ENCODE results near the gene SLF2. TPM values are rescaled to one million over a fixed set of nuclear protein-coding genes. Genes with fewer than 3 reads are reported as not detected.

Gene SLF2
- total RNA-seq, 1 experiment from 2014 or later, result 43.0 TPM

DNA sequence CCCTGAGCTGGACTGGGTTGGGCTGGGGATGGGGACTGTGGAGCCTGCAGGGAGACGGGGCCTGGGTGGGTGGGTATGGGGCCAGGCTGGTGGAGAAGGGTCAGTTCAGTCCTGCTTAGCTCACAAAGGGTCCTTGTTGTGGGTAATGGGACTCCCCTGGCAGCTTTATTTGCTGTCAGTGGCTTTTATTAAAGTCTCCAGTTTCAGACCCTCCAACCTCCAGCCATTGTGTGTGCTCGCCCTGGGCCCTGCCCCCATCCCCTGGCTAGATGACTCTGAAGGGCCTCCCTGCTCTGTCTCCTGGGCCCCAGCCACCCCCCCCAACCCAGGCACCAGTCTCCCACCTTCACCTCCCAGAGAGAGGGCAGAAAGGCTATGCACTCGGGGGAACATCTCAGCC is 44.4 kb upstream of the SLF2 start:
- H3K36me3 ChIP-seq (ENCODE audit: control insufficient read depth in 1 of 2, insufficient read depth in 2 of 2, low read length in 2 of 2), result no peaks in the 10 kb centered on the region
- no peak overlapping the region for H2AFZ ChIP-seq (ENCODE audit: low read depth, low read length, poor library complexity, severe bottlenecking)
- H3K4me1 ChIP-seq (ENCODE audit: control insufficient read depth in 1 of 2, insufficient read depth in 2 of 2, low read length in 2 of 2), result peaks cover 0 to 7% of the 10 kb centered on the region in 2 experiments; a peak in 1 of 4 replicates
- ChIA-PET POLR2A (no interaction called here), CTCF (interaction anchor here (0.9 to 2.4 kb wide), 3 partner anchors 10 to 306 kb away, joined by 3 to 7 read pairs (median 3); no protein-coding TSS in a partner anchor), RAD21 (ENCODE audit: low non-redundant PET in 1 of 2, low total read pairs in 2 of 2, uncharacterized antibody in 2 of 2, unreplicated experiment in 2 of 2) (no interaction called here)
- no peaks in the 10 kb centered on the region for H3K27me3 ChIP-seq (ENCODE audit: insufficient read depth, low read length)
- no peaks in the 10 kb centered on the region for H3K79me2 ChIP-seq (ENCODE audit: insufficient read depth, low read length)
- H3K4me3 ChIP-seq (replicated peaks in 1 of 2; ENCODE audit: low read depth in 1 of 2, low read length in 2 of 2), result no peak overlapping the region
- TF ChIP-seq FOSL1 (IDR thresholded peaks at IDR 0.05; ENCODE audit: low read depth), result no peak
- TF ChIP-seq EZH2phosphoT487 (IDR thresholded peaks at IDR 0.05; ENCODE audit: borderline replicate concordance), result no peak
- TF ChIP-seq ZFX (IDR thresholded peaks at IDR 0.05), result no peak
- no peak for TF ChIP-seq CBX3 (IDR thresholded peaks at IDR 0.05; ENCODE audit: low read depth)
- no TSS peak for BruUV-seq (replicated peaks)
- H3K9ac ChIP-seq (ENCODE audit: low read length), result no peak overlapping the region
- H3K9me2 ChIP-seq (ENCODE audit: insufficient read depth), result no peaks in the 10 kb centered on the region
- ATAC-seq (no peak), DNase-seq (ENCODE audit: low read depth, low spot score) (no peak)
- H4K20me1 ChIP-seq (ENCODE audit: insufficient read depth), result no peaks in the 10 kb centered on the region
- no peak overlapping the region for H3K27ac ChIP-seq (ENCODE audit: low read depth, low read length)
- H3K9me3 ChIP-seq (ENCODE audit: control insufficient read depth in 1 of 2, insufficient read depth in 1 of 2, low read depth in 1 of 2, low read length in 2 of 2), result no peaks in the 10 kb centered on the region
- intact Hi-C loops (cut with micrococcal nuclease), result no loop called here
- H3K4me2 ChIP-seq (ENCODE audit: low read length), result no peak overlapping the region

DNA sequence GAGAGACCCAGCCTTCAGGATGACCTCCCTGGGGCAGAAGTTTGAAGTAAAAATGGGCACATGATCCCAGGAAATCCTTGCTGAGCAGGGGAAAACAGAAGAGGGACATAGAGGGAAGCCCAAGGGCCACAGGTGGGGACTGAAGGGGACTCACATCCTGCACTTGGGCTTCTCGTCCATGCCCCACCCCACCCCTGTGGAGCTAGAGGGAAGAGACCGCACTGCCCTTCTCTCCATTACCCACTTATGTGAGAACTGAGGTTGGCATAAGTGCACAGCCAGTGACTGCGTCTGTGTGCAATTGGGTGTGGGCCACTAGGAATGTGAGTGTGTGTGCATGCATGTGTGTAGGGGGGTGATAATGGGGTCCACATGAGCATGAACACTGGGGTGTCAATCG is 43.4 kb upstream of the SLF2 start:
- no peaks in the 10 kb centered on the region for H3K79me2 ChIP-seq (ENCODE audit: insufficient read depth, low read length)
- ATAC-seq (no peak), DNase-seq (ENCODE audit: low read depth, low spot score) (no peak)
- no peak overlapping the region for H2AFZ ChIP-seq (ENCODE audit: low read depth, low read length, poor library complexity, severe bottlenecking)
- H3K4me3 ChIP-seq (replicated peaks in 1 of 2; ENCODE audit: low read depth in 1 of 2, low read length in 2 of 2), result no peak overlapping the region
- POLR2A ChIA-PET, result no interaction called here
- H3K4me1 ChIP-seq (ENCODE audit: control insufficient read depth in 1 of 2, insufficient read depth in 2 of 2, low read length in 2 of 2), result peaks cover 0 to 7% of the 10 kb centered on the region in 2 experiments; a peak in 1 of 4 replicates
- no peaks in the 10 kb centered on the region for H3K9me3 ChIP-seq (ENCODE audit: control insufficient read depth in 1 of 2, insufficient read depth in 1 of 2, low read depth in 1 of 2, low read length in 2 of 2)
- H3K27ac ChIP-seq (ENCODE audit: low read depth, low read length), result no peak overlapping the region
- no peak overlapping the region for H3K4me2 ChIP-seq (ENCODE audit: low read length)
- no peaks in the 10 kb centered on the region for H3K36me3 ChIP-seq (ENCODE audit: control insufficient read depth in 1 of 2, insufficient read depth in 2 of 2, low read length in 2 of 2)
- no peaks in the 10 kb centered on the region for H3K9me2 ChIP-seq (ENCODE audit: insufficient read depth)
- intact Hi-C loops (cut with micrococcal nuclease), result no loop called here
- no peaks in the 10 kb centered on the region for H3K27me3 ChIP-seq (ENCODE audit: insufficient read depth, low read length)
- no TSS peak for BruUV-seq (replicated peaks)
- no peak for TF ChIP-seq ZNF274 (IDR thresholded peaks at IDR 0.05; ENCODE audit: low read depth, low read length)
- TF ChIP-seq, protein P1, sequence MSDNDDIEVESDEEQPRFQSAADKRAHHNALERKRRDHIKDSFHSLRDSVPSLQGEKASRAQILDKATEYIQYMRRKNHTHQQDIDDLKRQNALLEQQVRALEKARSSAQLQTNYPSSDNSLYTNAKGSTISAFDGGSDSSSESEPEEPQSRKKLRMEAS (IDR thresholded peaks at IDR 0.05), result no peak
- TF ChIP-seq EZH2 (IDR thresholded peaks at IDR 0.05), result no peak
- TF ChIP-seq, protein P2, sequence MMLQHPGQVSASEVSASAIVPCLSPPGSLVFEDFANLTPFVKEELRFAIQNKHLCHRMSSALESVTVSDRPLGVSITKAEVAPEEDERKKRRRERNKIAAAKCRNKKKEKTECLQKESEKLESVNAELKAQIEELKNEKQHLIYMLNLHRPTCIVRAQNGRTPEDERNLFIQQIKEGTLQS (IDR thresholded peaks at IDR 0.05), result no peak
- no peak for TF ChIP-seq SIN3A (IDR thresholded peaks at IDR 0.05; ENCODE audit: low read depth)
- TF ChIP-seq EZH2phosphoT487 (IDR thresholded peaks at IDR 0.05; ENCODE audit: borderline replicate concordance), result no peak
- no peak for TF ChIP-seq TCF7L2 (IDR thresholded peaks at IDR 0.05; ENCODE audit: borderline replicate concordance, extremely low read depth, insufficient read depth, insufficient read length)
- TF ChIP-seq CBX3 (IDR thresholded peaks at IDR 0.05; ENCODE audit: low read depth), result no peak
- no peak for TF ChIP-seq SRF (IDR thresholded peaks at IDR 0.05; ENCODE audit: low read depth)
- no peak overlapping the region for H3K9ac ChIP-seq (ENCODE audit: low read length)
- RAD21 ChIA-PET (ENCODE audit: low non-redundant PET in 1 of 2, low total read pairs in 2 of 2, uncharacterized antibody in 2 of 2, unreplicated experiment in 2 of 2), result no interaction called here
- H4K20me1 ChIP-seq (ENCODE audit: insufficient read depth), result no peaks in the 10 kb centered on the region
- CTCF ChIA-PET, result interaction anchor here (0.6 to 2.4 kb wide), 2 partner anchors 307 to 1527 kb away, joined by 5 to 7 read pairs; no protein-coding TSS in a partner anchor

Measured in HCT116 (cell line).